Gastrocnemius medialis (tissue), 4 donors: ENCODE data around the gene RB1. TPM values are rescaled to one million over a fixed set of nuclear protein-coding genes. Genes with fewer than 3 reads are reported as not detected.
"Not testable (repeated sequence)": the region's sequence is repeated elsewhere in the genome, so short reads cannot be mapped to it uniquely, and the experiment has no call there.

Experiments
- ATAC-seq, 2 donors: fragments of 150-250 bp; one replicate each; pipeline ENCODE4 v1.9.1; 2016
- DNase-seq, 2 donors: peaks; one replicate each; pipeline ENCODE4 v3.0.0-alpha.2; 2019
- H3K27ac ChIP-seq, 4 donors: fragments of 200-600 bp; sonication (generic); 1 replicate in 1 of 4; 2 replicates in 3 of 4; pipeline ENCODE4 v1.5.1; 2016 to 2018; ENCODE audit warnings: mild to moderate bottlenecking in 2 of 4, moderate library complexity in 1 of 4
- H3K27me3 ChIP-seq, 3 donors: fragments of 200-600 bp; sonication (generic) in 2 of 3; 1 replicate in 1 of 3; 2 replicates in 2 of 3; pipeline versions ENCODE4 v1.5.1 to v1.6.0; 2016 to 2019; ENCODE audit warnings: mild to moderate bottlenecking in 1 of 3, moderate library complexity in 1 of 3
- H3K36me3 ChIP-seq, 2 donors: fragments of 200-600 bp; sonication (generic) in 1 of 2; one replicate each; pipeline ENCODE4 v1.5.1; 2017 to 2018
- H3K4me1 ChIP-seq, 2 donors: fragments of 200-600 bp; sonication (generic) in 1 of 2; one replicate each; pipeline ENCODE4 v1.5.1; 2016 to 2017; ENCODE audit warnings: mild to moderate bottlenecking in 2 of 2
- H3K4me3 ChIP-seq, 4 donors: fragments of 200-600 bp; sonication (generic) in 3 of 4; 1 replicate in 1 of 4; 2 replicates in 3 of 4; pipeline ENCODE4 v1.5.1; 2016 to 2019; ENCODE audit warnings: mild to moderate bottlenecking in 2 of 4
- H3K9me3 ChIP-seq, 3 donors: fragments of 200-600 bp; sonication (generic) in 2 of 3; 1 replicate in 1 of 3; 2 replicates in 2 of 3; pipeline ENCODE4 v1.5.1; 2016 to 2019
- CTCF ChIP-seq, 5 experiments: fragments of 450-650 bp in 3 of 5; fragments of 200-600 bp in 2 of 5; sonication (generic) in 2 of 5; IDR thresholded peaks in 4 of 5; conservative IDR thresholded peaks in 1 of 5; 1 replicate in 4 of 5; 2 replicates in 1 of 5; pipeline ENCODE4 v1.5.1; 2016 to 2019; ENCODE audit warnings: antibody characterized with exemption in 5 of 5, mild to moderate bottlenecking in 3 of 5, moderate library complexity in 3 of 5
- POLR2A ChIP-seq, 2 donors: fragments of 450-650 bp; IDR thresholded peaks; one replicate each; pipeline ENCODE4 v1.6.1; 2017; ENCODE audit warnings: antibody characterized with exemption in 2 of 2, mild to moderate bottlenecking in 2 of 2, moderate library complexity in 2 of 2
- in situ Hi-C, 4 donors: fragments of 200-750 bp; cut with MboI; loops; one replicate each; pipeline versions ENCODE4 v1.15.0 to v1.8.0; 2017; ENCODE audit warnings: low sequenced_read_pairs in 4 of 4
- intact Hi-C: fragments of 100-400 bp; cut with DNase I; formaldehyde crosslinking; loops from one replicate; pipeline ENCODE4 v1.15.1; 2023; ENCODE audit warnings: low total_unique reads
- total RNA-seq, 4 donors: library from RNA; depleted of rRNA; stranded (reverse); fragments of >200 nt; gene quantifications; one replicate each; pipeline versions ENCODE4 v1.1.0 to v1.2.3, GENCODE V29; 2016

The RB1 gene
- total RNA-seq, 4 donors from 2014 or later: 29.3 to 45.6 (median 33.2) TPM

GRCh38 chr13:48346583-48346982 is 43.0 kb downstream of the RB1 start:
- in situ Hi-C loops (loop anchor here in 3 of 4 donors (25.0 kb wide), 2 partner anchors 241 to 416 kb away; no protein-coding TSS in a partner anchor), intact Hi-C loops (no loop called here)
- no peak for DNase-seq
- Histone ChIP-seq H3K4me3 (no peak overlapping the region), H3K27me3 (no peaks in the 10 kb centered on the region), H3K36me3 (peaks cover 6 to 60% of the 10 kb centered on the region in 2 donors), H3K27ac (no peak overlapping the region), H3K9me3 (no peaks in the 10 kb centered on the region), H3K4me1 (no peaks in the 10 kb centered on the region)
- ATAC-seq: no peak
- no peak for TF ChIP-seq POLR2A (IDR thresholded peaks at IDR 0.05)
- no peak for TF ChIP-seq CTCF (IDR thresholded peaks at IDR 0.05 in 4 of 5, conservative IDR thresholded peaks at IDR 0.05 in 1 of 5)

- no peak overlapping the region for H3K27ac ChIP-seq
Observed at GRCh38 chr13:48349525-48349924, 46.0 kb downstream of the RB1 start.

GRCh38 chr13:48353590-48353989 is 50.0 kb downstream of the RB1 start:
- ATAC-seq (no peak), DNase-seq (no peak)
- Histone ChIP-seq H3K9me3 (peaks cover 0 to 4% (median 0%) of the 10 kb centered on the region in 3 donors), H3K4me1 (no peaks in the 10 kb centered on the region), H3K4me3 (no peak overlapping the region), H3K27ac (no peak overlapping the region), H3K36me3 (peaks cover 3 to 61% of the 10 kb centered on the region in 2 donors), H3K27me3 (no peaks in the 10 kb centered on the region)
- TF ChIP-seq CTCF (IDR thresholded peaks at IDR 0.05 in 4 of 5, conservative IDR thresholded peaks at IDR 0.05 in 1 of 5) (no peak), POLR2A (IDR thresholded peaks at IDR 0.05) (no peak)
- in situ Hi-C loops: loop anchor here in 1 of 4 donors (25.0 kb wide), 1 partner anchor 409 kb away; no protein-coding TSS in a partner anchor
- intact Hi-C loops: no loop called here

More at GRCh38 chr13:48349525-48349924, 46.0 kb downstream of the RB1 start:
- Histone ChIP-seq H3K27me3 (no peaks in the 10 kb centered on the region), H3K4me1 (no peaks in the 10 kb centered on the region), H3K36me3 (peaks cover 6 to 68% of the 10 kb centered on the region in 2 donors), H3K4me3 (no peak overlapping the region), H3K9me3 (peaks cover 0 to 3% (median 0%) of the 10 kb centered on the region in 3 donors)
- intact Hi-C loops: no loop called here
- in situ Hi-C loops: loop anchor here in 3 of 4 donors (25.0 kb wide), 2 partner anchors 238 to 413 kb away; no protein-coding TSS in a partner anchor
- ATAC-seq: no peak
- DNase-seq: no peak
- no peak for TF ChIP-seq POLR2A (IDR thresholded peaks at IDR 0.05)
- no peak for TF ChIP-seq CTCF (IDR thresholded peaks at IDR 0.05 in 4 of 5, conservative IDR thresholded peaks at IDR 0.05 in 1 of 5)

GRCh38 chr13:48355524-48355923 is 52.0 kb downstream of the RB1 start:
- DNase-seq, H3K4me1 ChIP-seq, H3K27me3 ChIP-seq, intact Hi-C loops, H3K27ac ChIP-seq, H3K4me3 ChIP-seq, H3K9me3 ChIP-seq, ATAC-seq: not testable (repeated sequence)
- in situ Hi-C loops: loop anchor here in 1 of 4 donors (25.0 kb wide), 1 partner anchor 407 kb away; no protein-coding TSS in a partner anchor
- peaks cover 0 to 51% of the 10 kb centered on the region in 2 donors for H3K36me3 ChIP-seq

GRCh38 chr13:48356750-48357149 is 53.2 kb downstream of the RB1 start:
- ATAC-seq (no peak), DNase-seq (no peak)
- Histone ChIP-seq H3K27ac (peak overlapping the region in 3 of 4 donors; percentile 20 to 34 (median 21)), H3K4me3 (no peak overlapping the region), H3K36me3 (peaks cover 0 to 48% of the 10 kb centered on the region in 2 donors), H3K4me1 (no peaks in the 10 kb centered on the region), H3K9me3 (peaks cover 0 to 4% (median 0%) of the 10 kb centered on the region in 3 donors), H3K27me3 (no peaks in the 10 kb centered on the region)
- TF ChIP-seq POLR2A (IDR thresholded peaks at IDR 0.05) (no peak), CTCF (IDR thresholded peaks at IDR 0.05 in 4 of 5, conservative IDR thresholded peaks at IDR 0.05 in 1 of 5) (no peak)
- in situ Hi-C loops: loop anchor here in 1 of 4 donors (25.0 kb wide), 1 partner anchor 406 kb away; no protein-coding TSS in a partner anchor
- intact Hi-C loops: no loop called here
